Measurements from ENCODE around the gene LAMA4. TPM values are rescaled to one million over a fixed set of nuclear protein-coding genes. Genes with fewer than 3 reads are reported as not detected.

LAMA4 gene
- total RNA-seq, 1 donor from 2014 or later = 209 TPM

GRCh38 chr6:112189494-112189893 is 64.9 kb downstream of the LAMA4 start:
- Mint-ChIP-seq H3K4me3 (ENCODE audit: unreplicated experiment) (no peak overlapping the region), H3K27me3 (ENCODE audit: unreplicated experiment) (no peaks in the 10 kb centered on the region), H3K9me3 (ENCODE audit: unreplicated experiment) (no peaks in the 10 kb centered on the region), H3K4me1 (ENCODE audit: unreplicated experiment) (peaks cover 53% of the 10 kb centered on the region), H3K27ac (ENCODE audit: unreplicated experiment) (peak overlapping the region; percentile 71), H3K36me3 (ENCODE audit: unreplicated experiment) (peaks cover 64% of the 10 kb centered on the region)
- DNase-seq (ENCODE audit: extremely low spot score, unreplicated experiment) = no peak
- TF ChIP-seq CTCF (IDR thresholded peaks at IDR 0.05) = no peak

GRCh38 chr6:112188906-112189305 is 65.5 kb downstream of the LAMA4 start:
- Mint-ChIP-seq H3K36me3 (ENCODE audit: unreplicated experiment) (peaks cover 67% of the 10 kb centered on the region), H3K27ac (ENCODE audit: unreplicated experiment) (peak overlapping the region; percentile 71), H3K9me3 (ENCODE audit: unreplicated experiment) (no peaks in the 10 kb centered on the region), H3K27me3 (ENCODE audit: unreplicated experiment) (no peaks in the 10 kb centered on the region), H3K4me3 (ENCODE audit: unreplicated experiment) (no peak overlapping the region), H3K4me1 (ENCODE audit: unreplicated experiment) (peaks cover 52% of the 10 kb centered on the region)
- no peak for DNase-seq (ENCODE audit: extremely low spot score, unreplicated experiment)
- no peak for TF ChIP-seq CTCF (IDR thresholded peaks at IDR 0.05)

- H3K9me3 Mint-ChIP-seq (ENCODE audit: unreplicated experiment) = no peaks in the 10 kb centered on the region
- H3K4me3 Mint-ChIP-seq (ENCODE audit: unreplicated experiment) = no peak overlapping the region
- no peak for TF ChIP-seq CTCF (IDR thresholded peaks at IDR 0.05)
- peaks cover 50% of the 10 kb centered on the region for H3K4me1 Mint-ChIP-seq (ENCODE audit: unreplicated experiment)
- peaks cover 59% of the 10 kb centered on the region for H3K36me3 Mint-ChIP-seq (ENCODE audit: unreplicated experiment)
- no peak for DNase-seq (ENCODE audit: extremely low spot score, unreplicated experiment)
- no peak overlapping the region for H3K27ac Mint-ChIP-seq (ENCODE audit: unreplicated experiment)
- no peaks in the 10 kb centered on the region for H3K27me3 Mint-ChIP-seq (ENCODE audit: unreplicated experiment)
These were observed 66.6 kb downstream of the LAMA4 start for GRCh38 chr6:112187736-112188135.

- H3K36me3 Mint-ChIP-seq (ENCODE audit: unreplicated experiment) = peaks cover 55% of the 10 kb centered on the region
- H3K27me3 Mint-ChIP-seq (ENCODE audit: unreplicated experiment) = no peaks in the 10 kb centered on the region
- TF ChIP-seq CTCF (IDR thresholded peaks at IDR 0.05) = no peak
- H3K9me3 Mint-ChIP-seq (ENCODE audit: unreplicated experiment) = no peaks in the 10 kb centered on the region
- H3K4me1 Mint-ChIP-seq (ENCODE audit: unreplicated experiment) = peaks cover 47% of the 10 kb centered on the region
- no peak overlapping the region for H3K4me3 Mint-ChIP-seq (ENCODE audit: unreplicated experiment)
- no peak for DNase-seq (ENCODE audit: extremely low spot score, unreplicated experiment)
- H3K27ac Mint-ChIP-seq (ENCODE audit: unreplicated experiment) = no peak overlapping the region
These were observed 69.4 kb downstream of the LAMA4 start for GRCh38 chr6:112184951-112185350.

- Mint-ChIP-seq H3K4me1 (ENCODE audit: unreplicated experiment) (peaks cover 31% of the 10 kb centered on the region), H3K4me3 (ENCODE audit: unreplicated experiment) (no peak overlapping the region), H3K36me3 (ENCODE audit: unreplicated experiment) (peaks cover 57% of the 10 kb centered on the region), H3K27ac (ENCODE audit: unreplicated experiment) (peak overlapping the region; percentile 59), H3K9me3 (ENCODE audit: unreplicated experiment) (no peaks in the 10 kb centered on the region), H3K27me3 (ENCODE audit: unreplicated experiment) (no peaks in the 10 kb centered on the region)
- TF ChIP-seq CTCF (IDR thresholded peaks at IDR 0.05) = no peak
- no peak for DNase-seq (ENCODE audit: extremely low spot score, unreplicated experiment)
These were observed 71.1 kb downstream of the LAMA4 start for GRCh38 chr6:112183271-112183671.

Measured in osteocyte (in vitro differentiated cells).